ENCODE data around the gene SLC1A3. TPM values are rescaled to one million over a fixed set of nuclear protein-coding genes. Genes with fewer than 3 reads are reported as not detected.

The SLC1A3 gene
- total RNA-seq, 1 donor from 2014 or later: 43.5 TPM

- Histone ChIP-seq H3K27me3 (no peaks in the 10 kb centered on the region), H3K9me3 (no peaks in the 10 kb centered on the region), H3K36me3 (no peaks in the 10 kb centered on the region), H3K4me1 (peaks cover 17% of the 10 kb centered on the region), H3K27ac (no peak overlapping the region), H3K4me3 (no peak overlapping the region)
- TF ChIP-seq CTCF (IDR thresholded peaks at IDR 0.05): no peak
- DNase-seq (no peak), ATAC-seq (no peak)
- intact Hi-C loops (cut with DNase I): no loop called here
Observed at GRCh38 chr5:36656556-36656955, 50.1 kb downstream of the SLC1A3 start.

- ATAC-seq (peak; percentile 92), DNase-seq (no peak)
- no peak overlapping the region for H3K4me3 ChIP-seq
- no peaks in the 10 kb centered on the region for H3K9me3 ChIP-seq
- intact Hi-C loops (cut with DNase I): no loop called here
- H3K36me3 ChIP-seq: no peaks in the 10 kb centered on the region
- no peaks in the 10 kb centered on the region for H3K27me3 ChIP-seq
- peak overlapping the region; percentile 74 for H3K27ac ChIP-seq
- TF ChIP-seq CTCF (IDR thresholded peaks at IDR 0.05): no peak
- peaks cover 17% of the 10 kb centered on the region for H3K4me1 ChIP-seq
Observed at GRCh38 chr5:36657563-36657995, 51.2 kb downstream of the SLC1A3 start.

GRCh38 chr5:36658038-36658756, 51.8 kb downstream of the SLC1A3 start:
- Histone ChIP-seq H3K27ac (peak overlapping the region; percentile 74), H3K36me3 (no peaks in the 10 kb centered on the region), H3K4me1 (peaks cover 17% of the 10 kb centered on the region), H3K4me3 (no peak overlapping the region), H3K27me3 (no peaks in the 10 kb centered on the region), H3K9me3 (no peaks in the 10 kb centered on the region)
- no peak for TF ChIP-seq CTCF (IDR thresholded peaks at IDR 0.05)
- ATAC-seq: no peak
- intact Hi-C loops (cut with DNase I): no loop called here
- no peak for DNase-seq

GRCh38 chr5:36659411-36659810, 53.0 kb downstream of the SLC1A3 start:
- intact Hi-C loops (cut with DNase I): no loop called here
- no peaks in the 10 kb centered on the region for H3K27me3 ChIP-seq
- H3K9me3 ChIP-seq: no peaks in the 10 kb centered on the region
- no peaks in the 10 kb centered on the region for H3K36me3 ChIP-seq
- no peak for ATAC-seq
- no peak overlapping the region for H3K4me3 ChIP-seq
- H3K27ac ChIP-seq: no peak overlapping the region
- H3K4me1 ChIP-seq: peaks cover 17% of the 10 kb centered on the region
- TF ChIP-seq CTCF (IDR thresholded peaks at IDR 0.05): no peak
- no peak for DNase-seq

GRCh38 chr5:36660397-36661049, 54.1 kb downstream of the SLC1A3 start:
- H3K36me3 ChIP-seq: no peaks in the 10 kb centered on the region
- intact Hi-C loops (cut with DNase I): no loop called here
- no peak overlapping the region for H3K4me3 ChIP-seq
- H3K4me1 ChIP-seq: peaks cover 17% of the 10 kb centered on the region
- H3K27me3 ChIP-seq: no peaks in the 10 kb centered on the region
- H3K9me3 ChIP-seq: no peaks in the 10 kb centered on the region
- ATAC-seq (no peak), DNase-seq (no peak)
- no peak overlapping the region for H3K27ac ChIP-seq
- no peak for TF ChIP-seq CTCF (IDR thresholded peaks at IDR 0.05)

Measured in upper lobe of right lung (tissue), 1 donor.